ENCODE data around the gene NRCAM. TPM values are rescaled to one million over a fixed set of nuclear protein-coding genes. Genes with fewer than 3 reads are reported as not detected.
"Not testable (repeated sequence)": the region's sequence is repeated elsewhere in the genome, so short reads cannot be mapped to it uniquely, and the experiment has no call there.

The NRCAM gene
- total RNA-seq, 1 experiment from 2014 or later: 19.2 TPM

DNA sequence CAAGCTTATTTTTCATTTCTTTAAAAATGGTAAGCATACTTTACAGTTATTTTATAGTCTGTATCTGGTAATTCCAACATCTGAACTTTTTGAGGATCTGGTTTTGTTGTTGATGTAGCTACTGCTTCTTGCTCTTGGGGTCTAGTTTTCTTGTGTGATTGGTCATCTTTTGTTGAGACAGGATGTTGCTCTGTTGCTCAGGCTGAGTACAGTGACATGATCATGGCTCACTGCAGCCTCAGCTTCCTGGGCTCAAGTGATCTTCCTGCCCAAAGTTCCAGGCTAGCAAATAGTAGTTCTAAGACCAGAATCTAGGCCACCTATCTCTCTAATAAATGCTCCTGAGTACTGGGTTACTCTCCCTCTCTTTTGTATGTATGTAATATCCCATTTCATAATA is 75.7 kb downstream of the NRCAM start:
- in situ Hi-C loops (cut with HindIII; ENCODE audit: low pct_unique_long_range_greater_than_20kb, low sequenced_read_pairs): no loop called here
- no peak for DNase-seq (ENCODE audit: low read depth, low spot score)

DNA sequence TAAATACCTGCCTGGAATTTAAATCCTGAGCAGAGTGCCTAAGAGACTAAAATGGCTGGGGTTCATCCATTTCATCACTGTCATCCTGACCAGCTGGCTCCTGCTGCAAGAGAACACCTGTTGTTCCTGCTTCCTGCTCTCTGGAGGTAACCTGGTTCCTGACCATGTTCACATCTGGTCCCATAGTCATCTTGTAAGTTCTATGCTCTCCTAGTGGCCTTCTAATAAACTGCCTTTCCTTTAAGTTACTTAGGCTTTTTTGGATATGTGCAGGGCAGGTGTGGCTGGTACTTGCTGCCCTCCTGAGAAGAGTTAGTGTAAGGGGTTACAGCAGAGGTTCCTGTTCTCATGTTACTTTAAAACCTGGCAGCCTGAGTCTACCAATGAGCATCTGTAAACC is 80.0 kb downstream of the NRCAM start:
- in situ Hi-C loops (cut with HindIII; ENCODE audit: low pct_unique_long_range_greater_than_20kb, low sequenced_read_pairs): no loop called here
- no peak for DNase-seq (ENCODE audit: low read depth, low spot score)

DNA sequence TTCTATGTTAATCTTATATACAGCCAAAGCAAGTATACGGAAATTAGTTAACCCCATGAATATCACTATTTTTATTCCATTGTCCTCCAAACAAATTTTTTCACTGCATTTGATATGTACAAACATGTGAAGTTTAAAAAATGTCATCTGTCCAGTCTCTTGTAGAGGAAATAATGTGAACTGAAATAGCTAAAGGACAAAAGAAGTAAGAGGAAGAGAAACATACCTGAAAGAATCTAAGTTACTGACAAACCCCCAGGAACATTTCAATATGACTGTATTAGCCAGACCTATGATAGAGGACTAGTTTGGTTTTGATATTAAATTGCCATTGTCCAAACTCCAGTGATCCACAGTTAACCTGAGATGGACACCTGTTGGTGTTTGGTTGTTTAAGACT is 80.6 kb downstream of the NRCAM start:
- in situ Hi-C loops (cut with HindIII; ENCODE audit: low pct_unique_long_range_greater_than_20kb, low sequenced_read_pairs): no loop called here
- DNase-seq (ENCODE audit: low read depth, low spot score): no peak

DNA sequence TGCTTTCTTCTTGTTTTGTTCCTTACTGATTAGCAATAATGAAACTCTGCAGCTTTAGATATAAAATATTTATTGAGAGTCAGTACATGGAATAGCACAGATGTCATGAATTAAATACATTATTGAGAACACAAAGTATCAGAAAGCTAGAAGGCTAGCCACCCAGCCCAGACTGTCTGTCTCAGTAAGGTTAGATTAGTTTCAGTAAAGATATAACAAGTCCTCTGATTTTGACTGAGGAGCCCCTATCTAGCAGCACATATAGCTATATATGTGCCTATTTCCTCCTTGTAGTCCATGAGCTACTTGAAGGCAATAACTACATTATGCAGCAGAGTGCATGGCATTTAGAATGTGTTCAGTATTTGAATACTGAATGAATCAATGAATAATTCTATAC is 81.3 kb downstream of the NRCAM start:
- in situ Hi-C loops (cut with HindIII; ENCODE audit: low pct_unique_long_range_greater_than_20kb, low sequenced_read_pairs): no loop called here
- DNase-seq (ENCODE audit: low read depth, low spot score): no peak

DNA sequence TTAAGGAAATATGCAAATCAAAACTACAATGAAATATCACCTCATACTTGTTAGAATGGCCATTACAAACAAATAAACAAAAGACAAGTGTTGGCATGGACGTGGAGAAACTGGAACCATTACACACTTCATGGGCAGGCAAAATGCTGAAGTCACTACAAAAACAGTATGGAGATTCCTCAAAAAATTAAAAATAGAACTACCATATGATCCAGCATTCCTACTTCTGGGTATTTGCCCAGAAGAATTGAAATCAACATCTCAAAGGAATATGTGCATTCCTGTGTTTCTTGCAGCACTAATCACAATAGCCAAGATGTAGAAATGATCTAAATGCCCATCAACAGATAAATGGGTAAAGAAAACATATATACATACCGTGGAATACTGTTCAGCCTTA is 83.6 kb downstream of the NRCAM start:
- in situ Hi-C loops (cut with HindIII; ENCODE audit: low pct_unique_long_range_greater_than_20kb, low sequenced_read_pairs): no loop called here
- DNase-seq (ENCODE audit: low read depth, low spot score): no peak

DNA sequence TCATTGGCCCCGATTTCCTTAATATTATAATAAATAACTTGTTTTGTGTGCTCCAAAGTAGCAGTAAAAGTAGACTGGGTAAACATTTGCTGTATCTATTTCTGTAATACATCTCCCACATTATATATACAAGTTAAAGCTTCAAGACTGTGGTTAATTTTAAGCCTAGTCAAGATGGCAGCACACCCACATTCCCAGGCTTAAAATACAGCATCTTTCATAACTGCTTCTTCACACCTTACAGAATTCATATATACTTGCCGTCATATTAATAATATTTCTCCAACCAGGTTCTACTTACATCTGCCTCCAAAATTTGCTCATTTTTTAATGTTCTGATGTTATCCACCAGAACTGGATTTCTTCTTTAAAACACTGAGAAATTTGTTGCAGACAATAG is 85.6 kb downstream of the NRCAM start:
- in situ Hi-C loops (cut with HindIII; ENCODE audit: low pct_unique_long_range_greater_than_20kb, low sequenced_read_pairs): no loop called here
- no peak for DNase-seq (ENCODE audit: low read depth, low spot score)

DNA sequence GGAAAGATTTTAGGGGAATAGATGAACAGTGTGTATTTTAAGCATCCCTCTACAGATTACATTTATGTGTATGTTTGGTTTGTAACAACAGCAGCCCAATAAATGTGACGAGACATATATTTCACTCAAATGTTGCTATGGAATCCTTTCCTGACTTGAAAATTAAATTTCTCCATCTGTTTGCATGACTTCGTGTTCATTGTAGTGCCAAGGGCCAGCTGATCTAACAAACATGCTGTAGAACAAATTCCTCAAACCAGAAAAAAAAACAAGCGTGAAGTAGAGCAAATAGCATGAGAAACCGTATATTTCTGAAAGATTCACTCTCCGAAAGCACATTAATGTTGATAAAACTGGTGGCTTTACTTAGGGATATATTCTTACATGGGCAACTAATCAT is 87.8 kb downstream of the NRCAM start:
- peak; percentile 17 for DNase-seq (ENCODE audit: low read depth, low spot score)

DNA sequence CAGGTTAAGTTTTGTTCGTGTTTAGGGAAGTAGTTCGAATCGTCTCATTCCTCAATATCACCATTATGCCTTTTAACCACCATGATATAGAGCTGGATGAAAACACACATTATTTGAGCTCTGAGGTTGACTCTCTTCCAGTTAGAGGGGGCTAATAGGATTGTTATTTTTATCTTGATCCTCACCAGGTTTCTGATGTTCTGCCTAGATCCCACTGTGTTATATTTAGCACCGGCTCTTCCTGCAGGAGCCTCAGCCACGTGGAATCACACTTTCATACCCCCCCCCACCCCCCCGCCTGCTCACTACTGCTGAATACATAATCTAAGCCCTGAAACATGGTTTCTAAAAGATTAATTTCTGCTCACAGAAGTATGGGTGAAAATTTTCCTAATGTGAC is 88.3 kb downstream of the NRCAM start:
- DNase-seq (ENCODE audit: low read depth, low spot score): peak; percentile 60
- in situ Hi-C loops (cut with HindIII; ENCODE audit: low pct_unique_long_range_greater_than_20kb, low sequenced_read_pairs): no loop called here

More for the DNA sequence above, 87.8 kb downstream of the NRCAM start:
- in situ Hi-C loops (cut with HindIII; ENCODE audit: low pct_unique_long_range_greater_than_20kb, low sequenced_read_pairs): no loop called here

DNA sequence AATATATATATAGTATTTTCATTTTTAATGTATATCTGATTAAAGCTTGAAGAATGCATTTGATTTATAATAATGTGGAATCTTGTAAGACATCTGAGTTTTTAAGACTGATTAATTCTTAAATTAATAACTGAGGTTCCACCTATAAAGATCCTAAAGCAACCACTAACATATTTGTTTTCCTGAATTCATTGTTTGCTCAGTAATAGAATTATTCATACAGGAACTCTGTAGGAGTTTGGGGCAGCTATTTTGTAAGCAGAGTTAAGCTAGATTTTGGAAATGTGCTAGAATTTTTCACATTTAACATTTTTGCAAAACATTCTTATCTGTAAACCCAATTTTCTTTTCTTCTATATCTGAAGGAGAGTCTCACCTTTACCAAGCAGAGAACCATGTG is 88.9 kb downstream of the NRCAM start:
- DNase-seq (ENCODE audit: low read depth, low spot score): no peak
- in situ Hi-C loops (cut with HindIII; ENCODE audit: low pct_unique_long_range_greater_than_20kb, low sequenced_read_pairs): no loop called here

DNA sequence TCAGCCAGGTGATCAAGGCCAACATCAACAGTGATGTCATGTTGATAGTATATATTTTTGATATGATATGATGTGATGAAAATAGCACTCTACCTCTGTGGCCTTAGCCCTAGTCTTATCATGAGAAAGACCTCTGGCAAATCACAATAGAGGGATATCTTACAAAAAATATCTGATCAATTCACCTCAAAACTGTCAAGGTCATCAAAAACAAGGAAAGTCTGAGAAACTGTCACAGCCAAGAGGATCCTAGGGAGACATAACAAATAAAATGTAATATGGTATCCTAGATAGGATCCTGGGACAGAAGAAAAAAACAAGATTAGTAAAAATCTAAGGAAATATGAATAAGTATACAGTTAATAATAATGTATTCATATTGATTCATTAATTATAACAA is 92.6 kb downstream of the NRCAM start:
- in situ Hi-C loops (cut with HindIII; ENCODE audit: low pct_unique_long_range_greater_than_20kb, low sequenced_read_pairs): no loop called here
- DNase-seq (ENCODE audit: low read depth, low spot score): no peak

DNA sequence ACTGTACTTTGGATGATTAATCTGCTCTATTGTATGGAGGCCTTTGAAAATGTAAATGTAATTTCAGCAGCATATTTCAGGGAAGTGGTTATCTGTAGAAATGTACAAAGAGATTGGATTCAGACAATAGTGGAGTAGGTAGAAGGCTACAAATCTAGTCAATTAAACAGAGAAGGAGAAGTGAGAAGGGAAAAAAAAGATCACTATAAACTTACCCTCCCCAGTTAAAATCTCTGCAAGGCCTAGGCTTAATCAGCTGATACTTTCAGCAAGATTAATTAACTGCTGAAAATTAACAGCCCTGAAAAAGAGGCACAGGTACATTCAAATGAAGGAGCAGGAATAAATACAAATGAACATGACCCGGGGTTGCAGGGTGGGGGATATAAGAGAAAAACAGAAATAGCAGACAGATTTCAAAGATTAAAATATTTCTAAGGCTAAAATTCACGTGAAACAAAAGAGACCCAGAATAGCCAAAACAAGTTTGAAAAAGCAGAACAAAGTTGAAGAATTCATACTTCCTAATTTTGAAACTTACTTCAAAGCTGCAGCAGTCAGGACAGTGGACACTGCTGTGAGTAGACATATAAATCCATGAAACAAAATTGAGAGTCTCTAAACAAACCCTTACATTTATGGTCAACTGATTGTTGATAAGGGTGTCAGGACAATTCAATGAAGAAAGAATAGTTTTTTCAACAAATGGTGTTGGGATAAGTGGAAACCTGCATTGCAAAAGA is 96.0 kb downstream of the NRCAM start:
- in situ Hi-C loops (cut with HindIII; ENCODE audit: low pct_unique_long_range_greater_than_20kb, low sequenced_read_pairs): no loop called here
- no peak for DNase-seq (ENCODE audit: low read depth, low spot score)

DNA sequence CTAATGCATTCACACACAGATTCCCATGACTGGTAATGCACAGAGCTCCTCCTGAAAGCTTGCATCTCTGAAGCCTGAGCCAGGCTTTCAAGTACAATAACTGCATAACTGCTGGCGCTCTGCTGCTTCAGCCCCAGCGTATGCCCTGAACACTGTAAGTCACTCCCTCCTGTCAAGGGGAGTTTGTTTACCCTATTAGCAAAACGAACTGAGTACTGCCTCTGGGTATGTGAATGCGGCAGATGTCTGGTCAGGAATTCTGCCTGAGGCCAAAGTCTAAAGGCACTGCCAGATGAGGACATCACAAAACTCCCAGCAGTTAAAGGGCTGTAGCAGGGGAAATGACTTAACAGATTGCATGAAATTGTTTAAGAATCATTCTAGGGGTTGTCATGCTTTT is 97.7 kb downstream of the NRCAM start:
- DNase-seq (ENCODE audit: low read depth, low spot score): peak; percentile 32
- in situ Hi-C loops (cut with HindIII; ENCODE audit: low pct_unique_long_range_greater_than_20kb, low sequenced_read_pairs): no loop called here

DNA sequence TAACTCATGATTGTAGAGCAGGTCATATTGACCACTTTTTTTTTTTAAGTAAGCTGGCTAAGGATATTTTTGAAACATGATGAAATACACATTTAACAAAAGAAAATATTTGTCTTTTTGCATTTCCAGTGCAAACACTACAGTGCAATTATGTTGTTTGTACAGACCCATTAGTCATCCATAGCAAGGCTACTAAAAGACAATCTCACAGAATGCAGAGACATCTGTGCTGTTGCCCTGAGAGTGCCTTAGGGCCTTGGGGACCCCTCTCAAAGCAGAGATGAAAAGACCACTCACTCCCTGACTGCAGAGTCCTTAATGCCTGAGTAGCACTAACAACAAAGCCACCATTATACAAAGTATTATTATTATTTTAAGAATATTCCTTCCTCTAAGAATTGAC is 104.5 kb downstream of the NRCAM start:
- DNase-seq (ENCODE audit: low read depth, low spot score): no peak
- in situ Hi-C loops (cut with HindIII; ENCODE audit: low pct_unique_long_range_greater_than_20kb, low sequenced_read_pairs): no loop called here

DNA sequence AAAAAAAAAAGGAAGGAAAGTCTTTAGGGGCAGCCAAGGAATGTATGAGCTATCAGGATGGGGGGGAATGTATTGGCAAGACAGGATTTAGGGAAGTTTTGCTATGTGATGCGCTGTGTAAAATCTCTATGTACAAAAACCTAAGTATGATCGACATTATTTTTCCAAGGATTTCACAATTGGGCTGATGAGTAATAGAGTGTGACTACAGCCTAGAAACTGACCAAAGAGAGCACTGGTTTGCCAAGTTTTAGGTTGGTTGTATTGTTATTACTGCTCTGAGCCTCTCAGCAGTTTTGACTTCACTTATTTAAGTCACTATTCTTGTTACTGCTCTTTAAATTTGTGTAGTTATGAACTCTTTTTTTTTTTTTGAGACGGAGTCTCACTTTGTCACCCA is 107.3 kb downstream of the NRCAM start:
- DNase-seq (ENCODE audit: low read depth, low spot score): no peak
- in situ Hi-C loops (cut with HindIII; ENCODE audit: low pct_unique_long_range_greater_than_20kb, low sequenced_read_pairs): no loop called here

DNA sequence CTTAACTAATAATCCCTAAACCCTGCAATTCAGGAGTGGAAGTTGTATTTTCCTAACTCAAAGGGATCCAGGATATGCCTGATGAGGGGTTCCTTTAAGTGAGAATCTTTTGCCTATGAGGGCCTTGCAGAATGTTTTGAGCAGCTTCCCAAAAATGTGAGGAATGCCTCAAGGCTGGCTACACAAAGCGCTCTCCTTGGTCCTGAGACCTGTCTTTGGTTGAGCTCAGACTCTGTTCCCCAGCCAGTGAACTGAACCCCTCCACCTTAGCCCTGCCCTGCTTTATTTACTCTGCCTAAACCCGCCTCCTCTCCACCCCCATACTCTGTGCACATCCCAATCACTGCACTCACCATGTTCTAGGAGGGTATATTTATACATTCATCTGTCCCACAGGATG is 108.6 kb downstream of the NRCAM start:
- in situ Hi-C loops (cut with HindIII; ENCODE audit: low pct_unique_long_range_greater_than_20kb, low sequenced_read_pairs): no loop called here
- DNase-seq (ENCODE audit: low read depth, low spot score): peak; percentile 14

DNA sequence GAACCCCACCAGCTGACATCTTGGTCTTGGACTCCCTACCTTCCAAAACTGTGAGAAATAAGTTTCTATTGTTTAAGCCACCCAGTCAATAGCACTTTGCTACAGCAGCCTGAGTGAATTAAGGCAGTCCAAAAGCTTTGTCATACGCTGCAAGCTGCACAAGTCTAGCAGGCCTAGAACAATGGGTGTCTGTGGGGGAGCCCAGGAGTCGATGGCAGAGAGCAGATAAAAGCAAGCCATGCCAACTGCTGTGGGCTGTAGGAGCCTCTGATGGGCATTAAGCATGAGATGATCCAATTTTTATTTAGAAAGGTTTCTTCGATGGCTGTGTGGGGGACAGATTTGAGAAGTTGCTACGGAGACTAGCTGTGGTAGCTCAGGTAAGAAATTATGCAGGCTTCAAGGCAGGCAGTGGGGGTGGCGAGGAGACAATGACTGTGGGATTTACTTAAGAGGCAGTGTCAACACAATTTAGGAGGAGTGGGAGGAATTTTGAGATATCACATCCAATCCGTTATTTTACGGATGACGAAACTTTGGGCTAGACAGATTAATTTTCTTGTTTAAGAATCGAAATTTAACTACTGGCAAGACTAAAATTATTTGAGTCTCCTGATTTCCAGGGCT is 110.4 kb downstream of the NRCAM start:
- DNase-seq (ENCODE audit: low read depth, low spot score): no peak
- in situ Hi-C loops (cut with HindIII; ENCODE audit: low pct_unique_long_range_greater_than_20kb, low sequenced_read_pairs): no loop called here

DNA sequence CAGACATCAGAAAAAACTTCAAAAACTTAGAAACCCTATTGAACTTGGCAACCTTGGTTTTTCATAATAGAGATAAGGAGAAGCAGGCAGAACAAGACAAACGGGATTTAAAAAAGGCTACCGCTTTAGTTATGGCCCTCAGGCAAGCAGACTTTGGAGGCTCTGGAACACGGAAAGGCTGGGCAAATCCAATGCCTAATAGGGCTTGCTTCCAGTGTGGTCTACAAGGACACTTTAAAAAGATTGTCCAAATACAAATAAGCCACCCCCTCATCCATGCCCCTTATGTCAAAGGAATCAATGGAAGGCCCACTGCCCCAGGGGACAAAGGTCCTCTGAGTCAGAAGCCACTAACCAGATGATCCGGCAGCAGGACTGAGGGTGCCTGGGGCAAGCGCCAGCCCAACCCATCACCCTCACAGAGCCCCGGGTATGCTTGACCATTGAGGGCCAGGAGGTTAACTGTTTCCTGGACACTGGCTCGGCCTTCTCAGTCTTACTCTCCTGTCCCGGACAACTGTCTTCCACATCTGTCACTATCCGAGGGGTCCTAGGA is 115.3 kb downstream of the NRCAM start:
- in situ Hi-C loops (cut with HindIII; ENCODE audit: low pct_unique_long_range_greater_than_20kb, low sequenced_read_pairs): no loop called here
- DNase-seq (ENCODE audit: low read depth, low spot score): peak; percentile 14

DNA sequence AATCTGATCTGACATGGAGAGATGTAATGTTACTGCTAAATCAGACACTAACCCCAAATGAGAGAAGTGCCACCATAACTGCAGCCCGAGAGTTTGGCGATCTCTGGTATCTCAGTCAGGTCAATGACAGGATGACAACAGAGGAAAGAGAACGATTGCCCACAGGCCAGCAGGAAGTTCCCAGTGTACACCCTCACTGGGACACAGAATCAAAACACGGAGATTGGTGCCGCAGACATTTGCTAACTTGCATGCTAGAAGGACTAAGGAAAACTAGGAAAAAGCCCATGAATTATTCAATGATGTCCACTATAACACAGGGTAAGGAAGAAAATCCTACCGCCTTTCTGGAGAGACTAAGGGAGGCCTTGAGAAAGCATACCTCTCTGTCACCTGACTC is 115.8 kb downstream of the NRCAM start:
- DNase-seq (ENCODE audit: low read depth, low spot score); in situ Hi-C loops (cut with HindIII; ENCODE audit: low pct_unique_long_range_greater_than_20kb, low sequenced_read_pairs): not testable (repeated sequence)

DNA sequence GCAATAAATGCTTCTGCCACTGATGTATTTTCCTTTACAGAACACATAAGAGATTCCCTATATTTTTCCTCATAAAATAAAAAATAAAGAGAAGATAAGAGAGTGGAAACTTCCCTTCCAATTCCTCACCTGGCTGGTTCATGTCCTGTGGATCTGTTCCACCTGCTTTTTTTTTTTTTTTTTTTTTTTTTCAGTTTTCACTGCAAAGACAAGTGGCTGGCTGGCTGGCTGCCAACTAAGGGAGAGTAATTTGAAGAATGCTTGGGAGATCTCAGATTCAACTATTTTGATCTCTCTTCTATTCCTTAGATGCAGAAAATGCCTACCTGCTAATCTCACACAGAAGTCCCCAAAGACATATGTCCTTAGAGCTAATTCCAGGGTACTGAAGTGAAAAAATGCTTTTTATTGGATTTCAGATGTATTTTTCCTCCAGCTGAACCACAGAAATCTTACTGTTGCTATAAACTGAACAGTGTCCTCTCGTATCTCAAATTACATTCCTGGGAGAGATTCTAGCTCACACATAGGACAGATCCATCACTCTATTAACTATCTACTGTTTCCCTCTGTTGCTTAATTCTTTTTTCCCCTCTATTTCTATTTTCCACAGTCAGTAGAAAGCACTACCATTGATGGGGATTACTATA is 120.8 kb downstream of the NRCAM start:
- in situ Hi-C loops (cut with HindIII; ENCODE audit: low pct_unique_long_range_greater_than_20kb, low sequenced_read_pairs): no loop called here
- peak; percentile 47 for DNase-seq (ENCODE audit: low read depth, low spot score)

Data from SK-MEL-5 (cell line).